ENCODE data around the gene MRPL40. TPM values are rescaled to one million over a fixed set of nuclear protein-coding genes. Genes with fewer than 3 reads are reported as not detected.

MRPL40 gene
- total RNA-seq, 1 donor from 2014 or later = 29.6 TPM

DNA sequence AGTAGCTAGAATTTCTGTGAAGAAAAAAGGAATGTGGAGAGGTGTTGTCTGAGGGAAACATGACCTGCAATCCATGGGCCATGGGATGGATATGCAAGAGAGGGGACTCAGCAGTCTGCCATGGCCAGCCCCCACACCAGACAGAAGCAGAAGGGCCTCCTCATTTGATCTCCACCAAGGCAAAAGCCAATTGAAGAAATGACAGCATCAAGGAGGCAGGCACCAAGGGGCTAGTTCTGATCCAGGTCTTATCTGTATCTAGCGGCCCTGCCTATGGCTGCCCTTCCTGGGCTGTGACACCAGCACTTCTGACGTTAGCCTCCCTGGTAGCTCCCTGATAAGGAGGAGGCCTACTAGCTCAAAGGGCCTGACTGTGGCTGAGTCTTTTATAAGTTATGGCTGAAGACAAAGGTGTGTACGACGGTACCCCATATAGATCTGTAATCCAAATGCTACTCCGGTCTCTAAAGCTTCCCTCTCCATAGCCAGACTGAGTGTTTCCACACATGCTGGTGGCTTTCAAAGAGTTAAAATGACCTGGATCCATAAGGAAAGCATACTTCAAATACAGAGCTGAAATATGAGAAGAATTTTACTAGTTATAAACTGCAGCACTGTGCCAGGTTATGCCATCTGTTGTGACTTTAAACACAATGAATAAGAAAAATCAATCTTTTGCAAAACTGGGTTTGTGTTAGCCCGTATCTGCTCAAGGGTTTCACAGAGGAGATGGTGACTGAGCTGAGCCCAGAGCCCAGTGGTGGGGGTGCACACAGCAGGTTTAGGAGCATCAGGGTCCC, 35.2 kb upstream of the MRPL40 start:
- Mint-ChIP-seq H3K27me3 (ENCODE audit: unreplicated experiment) (no peaks in the 10 kb centered on the region), H3K4me1 (ENCODE audit: unreplicated experiment) (no peaks in the 10 kb centered on the region), H3K9me3 (ENCODE audit: unreplicated experiment) (no peaks in the 10 kb centered on the region), H3K36me3 (ENCODE audit: unreplicated experiment) (peaks cover 26% of the 10 kb centered on the region), H3K27ac (ENCODE audit: unreplicated experiment) (no peak overlapping the region), H3K4me3 (ENCODE audit: unreplicated experiment) (no peak overlapping the region)
- no peak for DNase-seq (ENCODE audit: extremely low spot score, unreplicated experiment)
- TF ChIP-seq, protein P1, sequence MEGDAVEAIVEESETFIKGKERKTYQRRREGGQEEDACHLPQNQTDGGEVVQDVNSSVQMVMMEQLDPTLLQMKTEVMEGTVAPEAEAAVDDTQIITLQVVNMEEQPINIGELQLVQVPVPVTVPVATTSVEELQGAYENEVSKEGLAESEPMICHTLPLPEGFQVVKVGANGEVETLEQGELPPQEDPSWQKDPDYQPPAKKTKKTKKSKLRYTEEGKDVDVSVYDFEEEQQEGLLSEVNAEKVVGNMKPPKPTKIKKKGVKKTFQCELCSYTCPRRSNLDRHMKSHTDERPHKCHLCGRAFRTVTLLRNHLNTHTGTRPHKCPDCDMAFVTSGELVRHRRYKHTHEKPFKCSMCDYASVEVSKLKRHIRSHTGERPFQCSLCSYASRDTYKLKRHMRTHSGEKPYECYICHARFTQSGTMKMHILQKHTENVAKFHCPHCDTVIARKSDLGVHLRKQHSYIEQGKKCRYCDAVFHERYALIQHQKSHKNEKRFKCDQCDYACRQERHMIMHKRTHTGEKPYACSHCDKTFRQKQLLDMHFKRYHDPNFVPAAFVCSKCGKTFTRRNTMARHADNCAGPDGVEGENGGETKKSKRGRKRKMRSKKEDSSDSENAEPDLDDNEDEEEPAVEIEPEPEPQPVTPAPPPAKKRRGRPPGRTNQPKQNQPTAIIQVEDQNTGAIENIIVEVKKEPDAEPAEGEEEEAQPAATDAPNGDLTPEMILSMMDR (IDR thresholded peaks at IDR 0.05) = no peak

DNA sequence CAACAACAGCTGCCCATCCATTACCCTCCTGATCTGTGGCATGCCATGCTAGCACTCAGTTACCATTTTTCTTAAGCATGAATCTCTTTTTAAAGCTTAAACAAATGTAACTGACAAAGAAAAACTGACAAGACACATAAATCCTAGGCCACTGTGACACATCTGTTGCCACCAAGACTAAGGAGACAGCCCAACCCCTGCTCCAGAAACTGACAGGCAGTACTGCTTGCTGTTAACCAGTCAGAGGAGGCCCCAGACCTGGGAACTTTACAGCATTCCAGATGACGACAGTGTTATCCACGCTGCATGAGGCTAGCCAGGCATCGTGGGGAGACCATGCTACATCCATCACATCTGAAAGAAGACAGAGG, 34.6 kb upstream of the MRPL40 start:
- no peaks in the 10 kb centered on the region for H3K4me1 Mint-ChIP-seq (ENCODE audit: unreplicated experiment)
- TF ChIP-seq, protein P1 (IDR thresholded peaks at IDR 0.05) = no peak
- peaks cover 26% of the 10 kb centered on the region for H3K36me3 Mint-ChIP-seq (ENCODE audit: unreplicated experiment)
- H3K27ac Mint-ChIP-seq (ENCODE audit: unreplicated experiment) = no peak overlapping the region
- H3K4me3 Mint-ChIP-seq (ENCODE audit: unreplicated experiment) = no peak overlapping the region
- no peak for DNase-seq (ENCODE audit: extremely low spot score, unreplicated experiment)
- H3K9me3 Mint-ChIP-seq (ENCODE audit: unreplicated experiment) = no peaks in the 10 kb centered on the region
- no peaks in the 10 kb centered on the region for H3K27me3 Mint-ChIP-seq (ENCODE audit: unreplicated experiment)

DNA sequence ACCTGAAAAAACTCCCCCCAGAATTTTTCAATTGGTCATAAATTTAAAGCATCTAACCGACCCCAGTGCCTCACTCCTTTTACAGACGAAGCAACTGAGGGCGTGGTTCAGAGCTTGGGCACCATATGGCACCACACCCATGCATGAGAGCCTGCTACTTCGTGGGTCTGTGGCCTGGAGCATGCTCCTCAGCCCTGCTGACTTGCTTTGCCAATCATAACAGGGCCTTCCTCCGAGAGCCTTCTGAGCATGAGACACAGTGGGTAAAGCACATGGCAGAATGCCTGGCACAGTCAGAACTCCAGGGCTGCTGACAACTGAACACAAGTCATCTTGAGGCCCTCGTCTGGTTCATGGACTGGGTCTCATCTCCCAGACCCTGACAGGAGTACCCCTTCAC, 34.1 kb upstream of the MRPL40 start:
- Mint-ChIP-seq H3K36me3 (ENCODE audit: unreplicated experiment) (peaks cover 26% of the 10 kb centered on the region), H3K27me3 (ENCODE audit: unreplicated experiment) (no peaks in the 10 kb centered on the region), H3K4me3 (ENCODE audit: unreplicated experiment) (no peak overlapping the region), H3K27ac (ENCODE audit: unreplicated experiment) (no peak overlapping the region), H3K4me1 (ENCODE audit: unreplicated experiment) (no peaks in the 10 kb centered on the region), H3K9me3 (ENCODE audit: unreplicated experiment) (no peaks in the 10 kb centered on the region)
- TF ChIP-seq, protein P1 (IDR thresholded peaks at IDR 0.05) = no peak
- DNase-seq (ENCODE audit: extremely low spot score, unreplicated experiment) = no peak

DNA sequence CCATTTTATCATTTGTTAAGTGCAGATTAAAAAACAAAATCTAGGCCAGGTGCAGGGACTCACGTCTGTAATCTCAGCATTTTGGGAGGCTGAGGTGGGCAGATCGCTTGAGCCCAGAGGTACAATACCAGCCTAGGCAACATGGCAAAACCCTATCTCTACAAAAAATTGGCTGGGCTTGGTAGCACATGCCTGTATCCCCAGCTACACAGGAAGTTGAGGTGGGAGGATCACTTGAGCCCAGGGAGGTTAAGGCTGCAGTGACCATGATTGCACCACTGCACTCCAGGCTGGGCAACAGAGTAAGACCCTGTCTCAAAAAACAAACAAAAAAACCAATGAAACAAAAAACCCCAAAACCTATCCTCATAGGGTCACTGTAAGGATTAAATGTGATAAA, 33.7 kb upstream of the MRPL40 start:
- no peaks in the 10 kb centered on the region for H3K27me3 Mint-ChIP-seq (ENCODE audit: unreplicated experiment)
- TF ChIP-seq, protein P1 (IDR thresholded peaks at IDR 0.05) = no peak
- no peaks in the 10 kb centered on the region for H3K9me3 Mint-ChIP-seq (ENCODE audit: unreplicated experiment)
- H3K4me3 Mint-ChIP-seq (ENCODE audit: unreplicated experiment) = no peak overlapping the region
- H3K4me1 Mint-ChIP-seq (ENCODE audit: unreplicated experiment) = peaks cover 1% of the 10 kb centered on the region
- no peak for DNase-seq (ENCODE audit: extremely low spot score, unreplicated experiment)
- H3K27ac Mint-ChIP-seq (ENCODE audit: unreplicated experiment) = peak overlapping the region; percentile 31
- peaks cover 25% of the 10 kb centered on the region for H3K36me3 Mint-ChIP-seq (ENCODE audit: unreplicated experiment)

DNA sequence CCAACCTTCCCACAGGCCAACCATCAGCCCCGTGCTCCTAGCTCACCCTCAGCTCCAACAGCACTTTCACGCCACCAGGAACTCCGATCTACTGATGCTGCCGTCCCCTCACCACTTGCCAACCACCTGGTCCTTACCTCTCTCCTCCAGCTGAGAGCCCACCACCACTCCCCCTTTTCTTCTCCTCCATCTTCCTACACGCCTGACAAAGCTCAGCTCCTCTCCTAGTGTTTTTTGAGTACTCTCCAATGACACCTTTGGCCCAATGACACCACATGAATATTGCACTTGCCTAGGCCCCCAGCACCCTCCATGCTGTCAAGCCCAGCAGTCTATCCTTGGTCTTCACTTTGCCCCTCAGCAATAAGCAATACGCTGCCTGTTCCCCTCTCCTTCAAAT, 31.5 kb upstream of the MRPL40 start:
- no peaks in the 10 kb centered on the region for H3K9me3 Mint-ChIP-seq (ENCODE audit: unreplicated experiment)
- H3K4me3 Mint-ChIP-seq (ENCODE audit: unreplicated experiment) = no peak overlapping the region
- no peak for DNase-seq (ENCODE audit: extremely low spot score, unreplicated experiment)
- H3K36me3 Mint-ChIP-seq (ENCODE audit: unreplicated experiment) = peaks cover 33% of the 10 kb centered on the region
- TF ChIP-seq, protein P1 (IDR thresholded peaks at IDR 0.05) = no peak
- peaks cover 5% of the 10 kb centered on the region for H3K4me1 Mint-ChIP-seq (ENCODE audit: unreplicated experiment)
- H3K27me3 Mint-ChIP-seq (ENCODE audit: unreplicated experiment) = no peaks in the 10 kb centered on the region
- H3K27ac Mint-ChIP-seq (ENCODE audit: unreplicated experiment) = no peak overlapping the region
